ENCODE data around the gene FGFR4.

Gene FGFR4

DNA sequence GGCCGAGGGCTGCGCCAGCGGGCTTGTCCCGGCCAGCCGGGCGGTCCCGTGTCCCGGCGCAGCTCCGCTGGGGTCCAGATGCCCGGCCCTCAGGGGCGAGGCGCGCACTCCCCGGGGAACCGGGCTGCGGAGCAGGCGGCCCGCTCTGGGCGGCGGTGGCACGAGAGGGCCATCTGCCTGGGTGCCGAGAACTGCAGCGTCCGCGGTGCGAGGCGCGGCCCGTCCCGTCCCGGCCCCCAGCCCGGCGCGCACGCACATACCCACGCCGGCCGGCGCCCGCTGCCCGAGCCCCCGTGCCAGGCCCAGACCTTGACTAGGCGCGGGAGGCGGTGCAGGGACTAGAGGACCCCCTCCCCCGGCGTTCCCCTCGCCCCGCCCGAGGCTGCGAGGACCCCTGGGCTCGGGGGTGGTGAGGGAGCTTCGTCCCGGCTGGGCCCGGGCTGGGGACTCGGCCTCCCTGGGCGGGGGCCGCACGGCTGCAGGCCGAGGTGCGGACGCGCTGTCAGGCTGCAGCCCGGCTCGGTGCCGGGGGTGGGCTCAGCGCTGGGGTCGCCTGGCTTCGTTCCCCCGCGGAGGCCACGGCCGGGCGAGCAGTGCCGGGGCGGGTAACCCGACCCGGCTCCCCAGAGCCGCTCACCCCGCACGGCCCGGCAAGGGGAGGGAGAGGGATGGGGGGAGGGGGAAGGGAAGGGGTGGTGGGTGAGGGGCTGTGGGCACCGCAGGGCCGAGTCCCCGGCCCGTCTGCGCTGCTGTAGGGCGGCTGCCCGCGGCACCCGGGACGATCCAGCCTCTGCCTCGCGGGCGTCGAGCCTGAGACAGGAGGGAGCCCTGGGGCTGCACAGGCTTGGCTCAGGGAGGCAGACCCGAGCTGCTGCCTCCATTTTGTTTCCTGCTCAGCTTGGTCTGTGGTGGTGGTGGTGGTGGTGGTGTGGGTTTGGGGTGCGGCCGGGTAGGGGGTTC, 45.7 kb downstream of the FGFR4 start:
- DNase-seq (ENCODE audit: low spot score) = no peak

DNA sequence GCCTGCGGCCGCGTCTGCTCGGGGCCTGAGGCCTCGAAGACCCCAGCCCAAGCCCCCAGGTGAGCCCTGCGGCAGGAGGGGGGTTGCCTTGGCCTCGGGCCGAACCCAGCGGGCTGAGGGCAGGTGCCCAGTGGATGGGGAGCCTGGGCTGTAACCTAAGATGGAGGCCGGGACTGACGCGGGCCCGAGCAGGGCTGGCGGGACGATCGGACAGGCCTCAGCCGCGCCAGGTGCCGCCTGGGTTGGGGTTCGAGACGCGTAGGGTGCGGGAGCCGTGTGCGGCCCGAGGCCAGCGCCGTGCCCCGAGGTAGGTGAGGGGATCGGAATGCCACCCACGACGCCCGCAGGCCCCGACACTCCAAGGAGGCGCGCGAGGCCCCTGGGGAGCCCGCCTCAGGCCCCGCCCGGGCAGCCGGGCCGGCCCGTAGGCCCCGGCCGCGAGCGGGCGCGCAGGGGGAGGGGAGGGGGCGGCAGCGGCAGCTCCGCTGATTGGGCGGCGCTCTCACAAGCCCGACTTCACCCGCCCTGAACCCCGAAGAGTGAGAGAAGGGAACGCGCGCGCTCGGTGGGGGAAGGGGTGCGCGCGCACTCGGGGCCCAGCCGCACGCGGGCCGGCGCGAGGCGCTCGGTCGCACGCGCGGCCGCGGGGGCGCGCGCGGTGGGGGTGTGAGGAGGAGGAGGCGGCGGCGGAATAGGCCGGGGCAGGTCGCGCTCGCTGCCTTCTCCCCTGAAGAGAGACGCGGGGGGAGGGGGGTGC, 46.6 kb downstream of the FGFR4 start, which contains the start of gene NSD1:
Gene NSD1 (plus strand): TSS at position 678 of the 757 bp plus-strand sequence. CDS start 1,331 bp downstream, outside the sequence.
- DNase-seq (ENCODE audit: low spot score) = peak; percentile 75

- DNase-seq (ENCODE audit: low spot score) = peak; percentile 50
Measured at GRCh38 chr5:177133853-177134696, 47.4 kb downstream of the FGFR4 start.

DNA sequence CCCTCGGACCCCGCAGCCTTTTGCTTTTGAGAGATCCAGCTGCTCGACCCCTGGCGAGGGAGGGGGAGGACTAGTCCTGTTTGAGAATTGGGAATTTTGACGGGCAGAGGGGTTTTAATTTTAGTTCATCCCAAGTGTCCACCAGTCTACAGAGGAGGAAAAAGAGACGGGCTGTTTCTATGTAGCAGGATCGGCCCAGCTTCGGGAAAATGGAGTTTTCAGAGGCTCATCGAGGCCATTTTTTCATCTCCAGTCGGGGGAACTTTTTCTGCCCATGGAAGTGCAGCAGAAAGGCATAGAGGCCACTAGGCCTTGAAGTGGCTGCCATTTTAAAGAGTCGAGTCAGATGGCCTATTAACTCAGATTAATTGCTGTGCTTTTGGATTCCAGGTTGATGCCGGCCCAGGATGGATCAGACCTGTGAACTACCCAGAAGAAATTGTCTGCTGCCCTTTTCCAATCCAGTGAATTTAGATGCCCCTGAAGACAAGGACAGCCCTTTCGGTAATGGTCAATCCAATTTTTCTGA, 48.0 kb downstream of the FGFR4 start:
- no peak for DNase-seq (ENCODE audit: low spot score)

DNA sequence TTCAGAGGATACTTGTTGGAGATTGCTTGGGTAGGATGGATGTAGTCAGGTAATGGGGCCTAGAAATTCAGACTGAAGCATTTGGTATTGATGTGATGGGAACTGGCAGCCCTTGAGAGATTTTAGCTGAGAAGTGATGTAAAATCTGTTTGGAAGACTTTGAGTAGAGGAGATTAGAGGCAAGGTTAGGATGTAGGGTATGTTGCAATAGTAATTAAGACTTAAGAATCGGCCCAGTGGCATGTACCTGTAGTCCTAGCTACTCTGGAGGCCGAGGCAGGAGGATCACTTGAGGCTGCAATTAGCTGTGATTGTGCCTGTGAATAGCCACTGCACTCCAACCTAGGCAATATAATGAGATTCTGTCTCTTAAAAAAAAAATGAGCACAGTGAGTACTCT, 53.6 kb downstream of the FGFR4 start:
- no peak for DNase-seq (ENCODE audit: low spot score)

DNA sequence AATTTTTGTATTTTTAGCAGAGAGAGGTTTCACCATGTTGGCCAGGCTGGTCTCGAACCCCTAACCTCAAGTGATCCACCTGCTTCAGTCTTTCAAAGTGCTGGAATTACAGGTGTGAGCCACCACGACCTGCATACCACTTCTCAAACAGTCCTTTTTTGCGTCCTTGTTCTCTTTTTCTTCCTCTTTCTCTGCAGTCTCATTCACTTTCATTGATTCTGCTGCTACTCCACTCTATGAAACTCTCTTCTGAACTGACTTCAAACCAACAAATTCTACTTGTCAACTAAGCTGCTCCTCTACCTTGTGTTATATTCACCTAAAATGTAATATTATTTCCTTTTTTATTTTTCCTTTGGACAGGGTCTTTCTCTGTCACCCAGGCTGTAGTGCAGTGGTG, 54.8 kb downstream of the FGFR4 start:
- DNase-seq (ENCODE audit: low spot score) = no peak

- DNase-seq (ENCODE audit: low spot score) = no peak
Measured at GRCh38 chr5:177142098-177142611, 55.4 kb downstream of the FGFR4 start.

DNA sequence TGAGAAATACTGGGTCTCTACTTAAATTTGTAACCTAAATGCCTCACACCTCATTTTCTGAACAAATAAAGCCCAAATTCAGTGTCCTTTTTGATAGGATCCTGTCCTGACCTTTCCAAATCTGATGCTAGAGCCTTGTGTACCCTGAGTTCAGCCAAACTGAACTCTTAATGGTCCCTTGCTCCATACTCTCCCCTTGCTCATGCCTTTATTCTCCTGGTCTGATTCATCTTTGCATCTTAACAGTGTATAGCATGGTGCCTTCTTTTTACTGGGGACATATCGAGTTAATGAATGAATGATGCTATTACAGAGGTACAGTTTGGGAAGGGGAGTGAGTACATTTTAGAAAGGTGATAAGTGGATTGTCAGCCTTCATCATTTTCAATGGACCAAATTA, 56.1 kb downstream of the FGFR4 start:
- no peak for DNase-seq (ENCODE audit: low spot score)

DNA sequence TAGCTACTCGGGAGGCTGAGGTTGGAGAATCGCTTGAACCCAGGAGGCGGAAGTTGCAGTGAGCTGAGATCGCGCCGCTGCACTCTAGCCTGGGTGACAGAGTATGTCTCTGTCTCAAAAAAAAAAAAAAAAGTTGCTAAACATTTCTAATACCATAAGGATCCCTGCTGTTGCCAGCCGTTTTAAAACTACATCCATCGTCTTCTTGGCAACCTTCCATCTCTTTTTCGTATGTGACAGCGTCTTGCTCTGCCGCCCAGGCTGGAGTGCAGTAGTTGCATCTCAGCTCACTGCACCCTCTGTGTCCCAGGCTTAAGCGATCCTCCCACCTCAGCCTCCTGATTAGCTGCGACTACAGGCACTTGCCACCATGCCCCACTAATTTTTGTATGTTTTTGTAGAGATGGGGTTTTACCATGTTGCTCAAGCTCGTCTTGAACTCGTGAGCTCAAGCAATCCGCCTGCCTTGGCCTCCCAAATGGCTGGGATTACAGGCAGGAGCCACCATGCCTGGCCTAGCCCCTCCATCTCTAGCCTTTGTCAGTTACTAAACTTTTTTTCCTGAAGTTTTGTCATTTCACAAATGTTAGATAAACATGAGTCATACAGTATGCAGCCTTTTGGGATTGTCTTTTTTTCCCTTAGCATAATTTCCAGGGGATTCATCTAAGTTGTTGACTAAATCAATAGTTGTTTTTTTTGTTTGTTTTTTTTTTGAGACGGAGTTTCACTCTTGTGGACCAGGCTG, 60.4 kb downstream of the FGFR4 start:
- DNase-seq (ENCODE audit: low spot score) = no peak

All from SW480 (cell line).